NCI-H748 (cell line): ENCODE results near the gene MELK.

Source experiments
- DNase-seq: peaks from one replicate; lab custom pipeline; 2025; ENCODE audit not compliant: unreplicated experiment; lab: John Stamatoyannopoulos, UW

Gene MELK

DNA sequence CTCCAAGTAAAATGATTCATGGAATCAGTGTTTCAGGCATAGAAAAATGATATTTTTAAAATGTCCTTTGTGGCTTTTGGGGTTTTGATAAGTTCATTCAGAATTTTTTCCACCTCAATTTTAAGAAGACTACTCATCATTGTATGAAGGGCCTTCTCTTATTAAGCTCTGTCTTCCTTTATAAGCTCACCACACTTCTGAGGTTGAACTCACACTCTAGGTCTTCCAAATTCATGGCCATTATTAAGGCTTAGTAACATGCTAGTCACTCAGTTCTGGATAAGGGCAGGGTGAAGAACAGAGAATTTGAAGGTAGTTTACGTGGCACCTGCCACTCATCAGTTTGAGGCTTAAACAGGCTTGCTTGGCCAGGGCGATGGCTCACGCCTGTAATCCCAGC is 4.2 kb downstream of the MELK start:
- no peak for DNase-seq

DNA sequence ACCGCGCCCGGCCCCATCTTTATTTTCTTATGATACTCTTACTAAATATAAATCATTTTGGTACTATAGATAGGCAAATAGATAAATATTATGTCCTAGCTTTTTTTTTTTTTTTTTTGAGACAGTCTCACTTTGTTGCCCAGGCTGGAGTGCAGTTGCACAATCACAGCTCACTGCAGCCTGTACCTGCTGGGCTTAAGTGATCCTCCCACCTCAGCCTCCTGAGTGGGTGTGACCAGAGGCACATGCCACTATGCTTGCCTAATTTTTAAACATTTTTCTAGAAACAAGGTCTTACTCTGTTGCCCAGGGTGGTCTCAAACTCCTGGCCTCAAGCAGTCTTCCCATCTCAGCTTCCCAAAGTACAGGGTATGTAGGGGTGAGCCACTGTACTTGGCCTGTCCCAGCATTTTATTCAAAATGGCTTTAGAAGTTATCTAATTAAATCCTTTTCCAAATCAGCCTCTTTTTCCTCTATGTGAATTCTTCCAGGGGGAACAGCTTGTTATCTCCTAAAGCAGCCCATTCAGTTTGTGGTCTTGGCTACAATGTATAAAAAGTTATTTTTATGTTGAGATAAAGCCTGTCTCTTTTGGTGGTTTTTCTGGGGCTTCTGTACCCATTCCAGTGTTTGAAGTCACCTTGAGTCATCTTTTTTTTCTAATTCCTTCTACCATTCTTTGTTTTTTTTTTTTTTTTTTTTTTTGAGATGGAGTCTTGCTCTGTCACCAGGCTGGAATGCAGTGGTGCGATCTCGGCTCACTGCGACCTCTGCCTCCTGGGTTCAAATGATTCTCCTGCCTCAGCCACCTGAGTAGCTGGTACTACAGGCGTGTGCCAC is 12.1 kb downstream of the MELK start:
- DNase-seq: no peak

DNA sequence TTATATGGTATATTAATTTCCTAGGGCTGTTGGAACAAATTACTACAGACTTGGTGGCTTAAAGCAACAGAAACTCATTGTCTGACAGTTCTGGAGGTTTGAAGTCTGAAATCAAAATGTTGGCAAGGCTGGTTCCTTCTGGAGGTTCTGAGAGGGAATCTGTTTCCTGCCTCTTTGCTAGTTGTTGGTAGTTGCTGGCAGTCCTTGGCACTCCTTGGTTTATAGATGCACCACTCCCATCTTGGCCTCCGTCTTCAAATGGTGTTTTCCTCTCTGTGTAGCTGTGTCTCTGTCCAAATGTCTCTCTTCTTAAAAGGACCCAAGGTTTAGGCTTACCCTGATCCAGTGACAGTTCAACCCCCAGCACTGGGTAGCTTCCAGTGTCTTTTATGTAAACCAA is 17.5 kb downstream of the MELK start:
- no peak for DNase-seq

DNA sequence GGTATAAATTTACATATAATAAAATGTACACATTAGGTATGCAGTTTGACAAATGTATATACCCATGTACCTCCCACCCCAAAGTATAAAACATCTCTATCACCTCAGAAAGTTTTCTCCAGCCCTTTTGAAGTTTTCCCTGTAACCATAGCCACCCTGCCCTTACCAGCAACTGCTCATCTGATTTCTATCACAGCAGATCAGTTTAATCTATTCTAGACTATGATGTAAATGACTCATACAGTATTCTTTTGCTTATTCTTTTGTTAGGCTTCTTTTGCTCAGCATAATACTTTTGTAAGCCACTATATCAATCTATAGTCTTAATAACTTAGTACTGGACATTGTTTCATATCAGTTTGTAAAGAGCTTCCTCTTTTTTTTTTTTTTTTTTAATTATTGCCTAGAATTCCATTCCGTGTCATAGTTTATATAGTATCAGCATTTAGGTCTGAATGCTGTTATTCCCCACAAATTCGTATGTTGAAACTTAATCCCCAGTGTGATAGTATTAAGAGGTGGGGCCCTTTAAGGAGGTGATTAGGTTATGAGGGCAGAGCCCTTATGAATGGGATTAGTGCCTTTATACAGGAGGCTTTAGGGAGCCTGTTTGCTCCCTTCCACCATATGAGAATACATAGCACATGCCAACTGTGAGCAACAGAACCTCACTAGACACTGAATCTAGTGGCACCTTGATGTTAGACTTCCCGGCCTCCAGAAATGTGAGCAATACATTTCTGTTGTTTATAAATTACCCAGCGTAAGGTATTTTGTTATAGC is 20.3 kb downstream of the MELK start:
- DNase-seq: no peak

GRCh38 chr9:36594213-36594612 is 21.5 kb downstream of the MELK start:
- no peak for DNase-seq

GRCh38 chr9:36597412-36598178 is 24.9 kb downstream of the MELK start:
- no peak for DNase-seq

GRCh38 chr9:36598273-36598672 is 25.6 kb downstream of the MELK start:
- no peak for DNase-seq

GRCh38 chr9:36603006-36603405 is 30.3 kb downstream of the MELK start:
- no peak for DNase-seq

DNA sequence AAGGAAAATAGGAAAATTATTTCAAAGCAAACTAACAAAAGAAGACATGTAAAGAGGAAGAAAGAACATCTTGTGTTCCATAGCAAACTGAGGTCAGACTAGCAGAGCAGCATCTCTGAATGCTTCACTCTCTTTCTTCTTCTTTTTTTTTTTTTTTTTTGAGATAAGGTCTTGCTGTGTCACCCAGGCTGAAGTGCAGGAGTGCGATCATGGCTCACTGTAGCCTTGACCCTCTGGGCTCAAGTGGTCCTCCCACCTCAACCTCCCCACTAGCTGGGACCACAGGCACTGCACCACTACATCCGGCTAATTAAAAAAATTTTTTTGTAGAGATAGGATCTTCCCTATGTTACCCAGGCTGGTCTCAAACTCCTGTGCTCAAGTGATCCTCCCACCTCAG is 36.6 kb downstream of the MELK start:
- no peak for DNase-seq

DNA sequence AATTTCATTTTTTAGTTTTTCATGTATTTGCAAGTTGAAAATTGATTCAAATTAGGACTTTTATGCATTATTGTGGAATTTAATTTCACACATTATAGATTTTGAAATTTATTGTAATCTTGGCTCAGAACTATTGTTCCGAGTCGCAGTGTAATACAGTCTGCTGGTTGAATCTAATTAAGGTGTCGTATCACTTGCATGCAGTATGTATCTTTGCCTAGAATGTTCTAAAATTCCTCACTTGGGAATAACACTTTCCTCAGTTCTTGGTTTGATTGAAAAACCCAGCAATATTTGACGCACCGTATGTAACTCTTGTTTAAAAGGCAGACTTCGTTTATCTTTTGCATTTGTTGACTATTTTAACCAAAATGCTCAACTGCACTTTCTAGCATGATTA is 49.4 kb downstream of the MELK start:
- DNase-seq: no peak

GRCh38 chr9:36623280-36623679 is 50.6 kb downstream of the MELK start:
- DNase-seq: no peak

- DNase-seq: no peak
Observed at GRCh38 chr9:36625006-36625615, 52.4 kb downstream of the MELK start.

- DNase-seq: peak; percentile 24
Observed at GRCh38 chr9:36632892-36633291, 60.2 kb downstream of the MELK start.

DNA sequence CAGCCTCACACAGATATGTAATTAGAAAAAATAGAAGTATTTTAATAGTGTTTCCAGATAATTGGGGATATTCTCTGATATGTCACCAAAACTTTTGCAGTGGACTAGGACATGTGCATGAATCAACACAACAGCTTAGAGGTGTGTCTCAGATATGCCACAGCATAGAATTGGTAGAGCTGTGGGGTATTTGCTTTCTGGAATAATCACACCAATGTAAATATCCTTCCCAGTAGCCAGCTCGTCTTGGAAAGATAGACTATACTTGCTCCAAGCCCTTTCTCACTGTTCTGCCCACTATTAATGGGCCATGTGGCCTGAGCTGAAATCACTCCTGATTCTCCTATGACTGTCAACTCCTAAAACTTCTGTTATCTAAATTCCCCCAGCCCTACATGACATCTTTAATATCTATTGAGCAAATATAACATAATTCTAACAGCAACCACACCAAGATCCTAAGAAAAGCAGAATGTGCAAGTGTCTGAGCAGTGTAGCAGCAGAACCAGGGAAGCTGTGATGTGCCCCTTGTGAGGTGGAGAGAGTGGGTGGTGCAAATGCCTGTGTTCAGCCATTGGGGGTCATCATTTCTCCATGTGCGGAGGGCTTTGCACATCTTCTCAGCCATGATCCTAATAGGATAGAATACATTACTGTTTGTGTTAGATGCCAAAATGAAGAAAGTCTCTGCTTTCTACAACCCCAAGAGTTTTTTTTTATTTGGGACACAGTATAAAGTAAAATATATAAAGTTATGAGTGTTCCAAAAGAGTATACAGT is 65.0 kb downstream of the MELK start:
- no peak for DNase-seq

- no peak for DNase-seq
Observed at GRCh38 chr9:36640771-36641381, 68.2 kb downstream of the MELK start.

DNA sequence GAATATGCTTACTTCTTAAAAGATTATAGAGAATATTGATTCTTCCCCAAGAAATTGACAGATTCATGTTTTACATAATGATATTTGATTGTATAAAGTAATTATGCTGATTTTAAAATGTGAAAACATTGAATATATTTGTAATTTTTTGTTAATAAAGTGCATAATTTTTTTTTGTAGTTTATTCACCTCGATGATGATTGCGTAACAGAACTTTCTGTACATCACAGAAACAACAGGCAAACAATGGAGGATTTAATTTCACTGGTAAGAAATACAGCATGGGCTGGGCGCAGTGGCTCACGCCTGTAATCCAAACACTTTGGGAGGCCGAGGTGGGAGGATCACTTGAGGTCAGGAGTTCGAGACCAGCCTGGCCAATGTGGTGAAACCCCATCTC is 70.1 kb downstream of the MELK start:
- DNase-seq: no peak

GRCh38 chr9:36656842-36657241 is 84.1 kb downstream of the MELK start:
- DNase-seq: no peak

DNA sequence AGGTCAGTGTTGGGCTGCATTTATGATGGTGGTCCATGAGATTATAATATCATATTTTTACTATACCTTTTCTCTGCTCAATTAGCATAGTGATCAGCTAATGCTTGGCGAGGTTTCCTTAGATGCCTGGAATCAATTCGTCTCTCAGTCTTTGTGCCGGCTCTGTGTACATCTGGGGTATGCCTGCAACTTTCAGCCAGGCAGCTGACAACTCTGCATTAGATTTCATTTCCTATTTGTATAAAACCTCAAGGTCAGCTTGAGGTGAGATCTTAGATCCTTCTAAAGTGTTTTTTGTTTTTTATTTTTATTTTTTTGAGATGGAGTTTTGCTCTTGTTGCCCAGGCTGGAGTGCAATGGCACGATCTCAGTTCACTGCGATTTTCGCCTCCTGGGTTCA is 86.8 kb downstream of the MELK start:
- DNase-seq: no peak

DNA sequence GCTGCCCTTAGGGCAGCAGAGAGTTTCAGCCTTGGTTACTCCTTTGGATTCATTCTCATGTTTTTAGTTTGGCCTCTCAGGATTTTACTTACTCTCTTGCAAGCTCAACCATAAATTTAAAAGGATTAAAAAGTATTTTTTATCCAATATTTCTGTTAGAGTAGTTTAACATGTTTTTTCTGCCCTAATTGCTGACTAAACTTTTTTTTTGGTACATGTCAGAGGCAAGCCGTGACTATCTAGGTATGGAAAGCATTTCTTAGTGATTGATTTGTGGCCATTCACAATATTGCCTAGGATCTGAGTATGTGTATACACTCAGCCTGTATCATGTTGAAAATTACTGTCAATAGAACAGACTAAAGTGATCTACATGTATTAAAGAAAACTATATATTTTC is 92.1 kb downstream of the MELK start:
- no peak for DNase-seq

GRCh38 chr9:36665387-36665786 is 92.7 kb downstream of the MELK start:
- no peak for DNase-seq
